CD4-positive, alpha-beta T cell treated with Interleukin-17A for 1 hour (primary cell): Measurements from ENCODE around the gene C1orf159.

Experiments used
- DNase-seq: peaks from one replicate; pipeline ENCODE4 v3.0.0-alpha.2; 2020

Gene C1orf159

DNA sequence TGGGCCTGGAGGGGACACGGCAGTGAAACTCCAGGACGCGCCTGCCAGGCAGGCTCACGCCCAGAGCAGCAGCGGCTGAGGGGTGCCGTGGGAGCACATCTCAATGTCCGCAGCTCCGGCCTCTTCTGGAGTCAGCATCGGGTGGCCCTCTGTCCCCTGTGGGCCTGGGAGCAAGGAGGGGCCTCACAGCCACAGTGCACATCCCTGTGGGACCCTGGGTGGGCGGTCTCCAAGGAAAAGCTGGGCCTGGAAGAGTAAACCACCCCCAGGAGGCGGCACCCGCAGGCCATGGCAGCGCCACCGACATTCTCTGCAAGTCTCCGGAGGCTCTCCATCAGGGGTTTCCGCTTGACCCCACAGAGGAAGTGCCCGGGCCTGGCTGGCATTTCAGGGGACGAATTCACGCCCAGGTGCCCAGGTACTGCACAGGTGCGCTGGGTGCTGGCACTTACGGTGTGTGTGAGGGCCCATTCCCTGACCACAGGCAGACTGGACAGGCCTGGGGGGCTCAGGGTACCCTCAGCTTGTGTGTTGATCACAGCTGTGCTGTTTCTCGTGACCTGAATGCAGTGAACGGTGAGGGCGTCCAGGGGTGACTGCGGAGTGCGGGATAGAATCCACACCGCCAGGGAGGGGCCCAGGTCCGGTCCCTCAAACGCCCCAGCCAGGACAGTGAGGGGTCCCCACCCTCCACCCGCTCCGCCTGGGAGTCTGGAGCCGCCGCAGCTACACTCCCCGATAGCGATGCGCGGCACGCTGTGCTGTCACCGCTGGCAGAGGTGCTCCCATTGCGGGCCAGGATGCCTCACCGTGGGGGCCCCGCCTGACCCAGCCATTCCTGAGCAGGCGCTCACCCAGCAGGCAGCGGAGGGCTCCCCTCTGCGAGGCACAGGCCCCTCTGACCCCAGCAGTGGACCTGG, 25.2 kb downstream of the C1orf159 start:
- DNase-seq = no peak

DNA sequence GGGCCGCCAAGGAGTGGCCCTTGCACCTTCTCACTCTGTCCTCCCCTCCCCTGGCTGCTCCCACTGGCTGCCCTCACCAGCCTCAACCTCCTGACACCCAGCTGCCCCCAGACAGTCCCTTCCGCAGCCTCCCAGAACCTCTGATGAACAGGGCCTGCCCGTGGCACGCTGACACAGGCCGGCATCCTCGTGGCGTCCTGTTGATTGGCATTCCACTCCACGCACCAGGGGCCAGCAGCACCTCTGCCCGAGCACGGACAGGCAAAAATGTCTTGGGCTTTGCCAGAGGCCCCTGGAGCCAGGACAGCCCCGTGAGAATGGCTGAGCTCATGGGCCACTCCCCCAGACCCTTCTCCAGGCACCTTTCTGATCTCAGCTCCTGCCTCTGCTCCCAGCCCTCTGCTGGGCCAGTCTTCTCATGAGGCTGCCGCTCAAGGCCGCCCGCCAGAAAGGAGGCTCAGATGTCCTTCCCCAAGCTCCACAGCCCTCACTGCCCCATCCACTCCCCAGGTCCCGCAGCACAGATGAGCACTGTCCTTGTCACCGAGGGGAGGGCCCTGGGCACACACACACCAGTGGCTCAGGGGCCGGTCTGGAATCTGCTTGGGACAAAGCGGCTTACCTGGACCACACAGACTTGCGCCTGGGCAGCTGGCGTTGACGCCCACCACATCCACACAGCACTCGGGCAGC, 26.0 kb downstream of the C1orf159 start:
- no peak for DNase-seq

GRCh38 chr1:1088801-1089680, 26.8 kb downstream of the C1orf159 start:
- DNase-seq = no peak

- no peak for DNase-seq
Observed at GRCh38 chr1:1088029-1088800, 27.7 kb downstream of the C1orf159 start.

DNA sequence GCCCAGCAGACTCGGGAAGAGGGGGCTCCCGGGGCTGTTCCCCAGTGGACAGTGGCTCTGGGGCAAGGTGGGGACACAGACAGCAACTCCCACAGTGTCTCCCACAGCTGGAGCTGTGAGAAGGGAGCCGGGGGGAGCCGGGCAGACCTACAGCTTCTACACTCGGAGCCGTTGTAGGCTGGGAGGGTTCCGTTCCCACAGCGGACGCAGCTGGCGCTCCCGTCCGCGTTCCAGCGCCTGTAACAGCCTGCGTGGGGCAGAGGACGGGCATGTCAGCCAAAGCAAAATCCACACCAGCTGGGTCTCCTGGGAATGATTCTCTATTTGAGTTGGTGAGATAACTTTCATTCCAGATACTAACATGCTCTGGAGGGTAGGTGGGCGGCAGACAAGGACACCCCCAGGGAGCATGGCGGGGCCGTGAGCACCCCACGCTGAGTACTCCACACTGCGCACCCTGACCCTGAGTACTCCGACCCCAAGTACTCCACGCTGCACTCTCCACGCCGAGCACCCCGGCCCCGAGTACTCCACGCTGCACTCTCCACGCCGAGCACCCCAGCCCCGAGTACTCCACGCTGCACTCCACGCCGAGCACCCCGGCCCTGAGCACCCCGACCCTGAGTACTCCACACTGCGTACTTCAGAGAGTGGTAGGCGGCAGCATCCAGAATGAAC, 28.4 kb downstream of the C1orf159 start:
- no peak for DNase-seq

- DNase-seq = no peak
Observed at GRCh38 chr1:1086911-1087341, 29.0 kb downstream of the C1orf159 start.

- DNase-seq = no peak
Observed at GRCh38 chr1:1085911-1086841, 29.7 kb downstream of the C1orf159 start.

DNA sequence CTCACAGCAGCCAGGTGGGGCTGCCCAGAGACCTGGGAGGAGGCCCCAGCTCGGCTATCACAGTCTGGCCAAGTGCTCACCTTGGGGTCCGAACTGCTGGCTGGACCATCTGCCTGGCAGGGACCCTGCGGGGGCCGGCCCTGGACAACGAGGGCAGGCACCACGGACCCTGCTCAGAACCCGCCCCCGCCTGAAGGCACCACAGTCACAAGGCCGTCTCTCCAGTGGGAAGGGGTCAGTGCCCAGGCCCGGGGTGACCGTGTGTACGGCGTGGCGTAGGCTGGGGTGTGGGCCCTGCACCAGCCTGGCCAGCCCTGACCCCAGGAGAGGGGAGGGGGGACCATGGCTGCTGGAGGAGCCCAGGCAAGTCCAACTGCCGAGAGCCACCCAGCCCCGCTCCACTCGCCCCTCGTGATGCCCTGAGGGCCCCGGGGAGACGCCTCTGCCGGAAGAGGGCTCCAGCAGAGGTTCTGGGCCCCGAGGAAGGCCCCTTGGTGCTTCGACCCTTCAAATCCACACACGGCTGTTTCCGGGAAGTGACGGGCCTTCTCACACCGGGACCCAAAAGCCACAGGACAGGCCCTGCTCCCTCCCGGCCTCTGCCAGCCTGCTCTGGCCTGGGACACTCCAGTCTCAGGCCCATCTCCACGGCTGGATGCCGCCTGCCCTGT, 30.6 kb downstream of the C1orf159 start:
- DNase-seq = no peak

- DNase-seq = no peak
Observed at GRCh38 chr1:1084372-1085170, 31.3 kb downstream of the C1orf159 start.

- no peak for DNase-seq
Observed at GRCh38 chr1:1083416-1084371, 32.2 kb downstream of the C1orf159 start.

DNA sequence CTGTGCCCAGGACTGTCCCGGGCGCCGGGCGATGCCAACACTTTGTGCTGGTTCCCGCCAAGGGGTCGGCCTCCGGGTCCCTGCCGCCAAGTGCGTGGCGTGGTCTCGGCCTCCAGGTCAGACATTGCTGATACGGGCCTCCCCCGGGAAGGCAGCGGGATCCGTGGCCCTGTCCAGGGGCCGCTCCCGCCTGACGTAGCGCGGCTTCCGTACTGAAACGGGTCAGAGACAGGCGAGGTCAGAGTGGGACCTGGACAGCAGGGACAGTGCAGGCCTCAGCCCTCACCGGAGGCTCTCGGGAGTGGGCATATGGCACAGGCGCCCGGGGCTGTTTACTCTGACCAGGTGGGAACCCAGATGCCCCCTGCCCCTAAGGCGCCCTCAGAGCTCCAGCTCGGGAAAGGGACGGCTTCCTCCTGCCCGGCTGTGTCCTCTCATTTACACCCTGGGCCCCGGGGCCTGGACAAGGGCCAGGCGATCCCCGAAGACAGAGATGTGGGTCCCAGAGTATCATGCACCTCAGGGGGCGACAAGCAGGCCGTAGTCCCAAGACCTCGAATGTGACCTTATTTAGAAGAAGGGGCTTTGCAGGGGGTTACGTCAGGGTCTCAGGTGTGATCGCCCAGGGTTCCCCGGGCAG, 33.0 kb downstream of the C1orf159 start:
- DNase-seq = no peak

GRCh38 chr1:1082239-1082775, 33.6 kb downstream of the C1orf159 start:
- no peak for DNase-seq

- DNase-seq = no peak
Observed at GRCh38 chr1:1081311-1082238, 34.3 kb downstream of the C1orf159 start.

GRCh38 chr1:1080951-1081310, 35.0 kb downstream of the C1orf159 start:
- DNase-seq = no peak

- no peak for DNase-seq
Observed at GRCh38 chr1:1080122-1080757, 35.6 kb downstream of the C1orf159 start.
